Superior temporal gyrus (tissue), 1 donor: ENCODE results near the gene ZNF276.
"Not testable (repeated sequence)": the region's sequence is repeated elsewhere in the genome, so short reads cannot be mapped to it uniquely, and the experiment has no call there.

Source experiments
- DNase-seq: peaks from one replicate; pipeline ENCODE4 v3.0.0-alpha.2; 2016; ENCODE audit errors: extremely low spot score

Gene ZNF276

DNA sequence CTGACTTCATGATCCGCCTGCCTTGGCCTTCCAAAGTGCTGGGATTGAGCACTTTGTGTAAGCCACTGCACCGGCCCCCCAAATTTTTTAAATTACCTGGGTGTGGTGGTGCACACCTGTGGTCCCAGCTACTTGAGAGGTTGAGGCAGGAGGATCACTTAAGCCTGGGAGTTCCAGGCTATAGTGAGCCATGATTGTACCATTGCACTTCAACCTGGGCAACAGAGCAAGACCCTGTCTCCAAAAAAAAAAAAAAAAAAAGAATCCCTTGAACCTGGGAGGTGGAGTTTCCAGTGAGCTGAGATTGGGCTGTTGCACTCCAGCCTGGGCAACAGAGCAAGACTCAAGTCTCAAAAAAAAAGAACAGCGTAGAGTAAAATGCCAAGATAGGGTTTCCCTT is 15.2 kb downstream of the ZNF276 start:
- DNase-seq = no peak

GRCh38 chr16:89737341-89738071 is 16.2 kb downstream of the ZNF276 start:
- DNase-seq = no peak

GRCh38 chr16:89738072-89738377 is 16.7 kb downstream of the ZNF276 start:
- DNase-seq = no peak

DNA sequence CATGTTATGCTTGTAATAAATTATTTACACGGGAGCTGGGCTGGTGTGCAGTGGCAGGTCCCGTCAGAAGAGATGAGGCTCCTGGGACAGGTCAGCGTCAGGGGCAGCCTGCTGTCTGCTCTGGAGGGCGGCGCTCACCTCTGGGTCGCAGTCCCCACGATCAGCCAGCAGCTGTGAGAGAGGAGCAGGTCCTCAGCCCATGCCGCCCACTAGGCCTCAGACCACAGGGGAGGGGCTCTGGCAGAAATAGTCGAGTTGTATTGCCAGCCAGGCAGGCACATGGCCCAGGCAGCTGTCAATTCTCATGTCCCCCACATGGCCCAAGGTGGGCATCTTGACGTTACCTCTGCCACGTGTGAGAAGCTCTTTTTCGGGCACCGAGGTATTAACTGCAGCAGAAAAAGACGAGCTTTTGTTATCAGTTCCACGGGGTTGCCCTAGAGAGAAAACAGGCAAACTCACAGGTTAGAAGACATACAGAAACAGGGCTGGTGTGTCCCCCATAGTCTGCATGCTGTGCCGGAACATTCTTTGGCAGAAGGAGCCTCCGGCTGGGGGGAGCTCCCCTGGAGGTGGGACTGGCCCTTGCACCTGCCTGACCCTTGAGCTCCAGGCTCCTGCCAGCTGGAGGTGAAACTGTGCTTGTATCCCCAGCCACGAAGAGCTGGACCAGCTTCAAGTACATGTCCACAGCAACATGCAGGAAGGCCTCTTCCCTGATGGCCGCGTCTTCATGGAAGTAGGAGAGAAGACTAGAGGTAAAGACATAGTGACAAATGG is 17.4 kb downstream of the ZNF276 start:
- no peak for DNase-seq

GRCh38 chr16:89739383-89739782 is 18.0 kb downstream of the ZNF276 start:
- DNase-seq = no peak

DNA sequence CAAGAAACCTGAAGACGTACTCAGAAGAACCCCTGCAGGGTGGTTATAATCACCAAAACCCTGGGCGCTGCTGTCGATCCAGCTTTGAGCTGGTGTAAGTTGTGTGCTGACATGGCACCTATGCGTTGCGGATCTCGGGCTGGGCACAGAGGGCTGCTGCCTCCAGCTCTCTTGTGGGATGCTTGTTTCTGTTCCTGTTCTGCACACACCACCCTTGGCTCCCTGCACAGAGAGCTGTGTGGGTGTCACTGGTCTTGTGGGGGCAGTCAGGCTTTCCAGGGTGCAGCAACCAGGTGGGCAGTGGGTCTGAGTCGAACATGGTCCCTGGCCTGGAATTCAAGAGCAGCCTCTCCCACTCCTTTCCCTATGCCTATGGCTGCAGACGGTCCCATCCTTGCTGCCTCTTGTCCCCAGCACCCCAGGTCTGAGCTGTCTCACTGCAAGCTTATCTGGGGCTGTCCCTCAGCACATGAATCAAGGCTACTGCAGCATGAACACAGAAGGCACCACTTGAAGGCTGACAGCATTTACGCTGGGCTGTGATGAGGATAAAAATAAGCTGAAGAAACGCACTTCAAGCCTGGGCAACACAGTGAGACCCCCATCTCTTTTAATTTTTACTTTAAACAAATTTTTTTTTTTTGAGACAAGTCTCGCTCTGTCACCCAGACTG is 20.1 kb downstream of the ZNF276 start:
- DNase-seq = no peak

GRCh38 chr16:89742948-89743347 is 21.6 kb downstream of the ZNF276 start:
- no peak for DNase-seq

- DNase-seq = no peak
These were observed 23.5 kb downstream of the ZNF276 start for GRCh38 chr16:89744813-89745212.

GRCh38 chr16:89746043-89746442 is 24.7 kb downstream of the ZNF276 start:
- DNase-seq = no peak

- no peak for DNase-seq
These were observed 26.7 kb downstream of the ZNF276 start for GRCh38 chr16:89748076-89748475.

GRCh38 chr16:89748921-89749320 is 27.6 kb downstream of the ZNF276 start:
- no peak for DNase-seq

GRCh38 chr16:89749637-89750036 is 28.3 kb downstream of the ZNF276 start:
- no peak for DNase-seq

DNA sequence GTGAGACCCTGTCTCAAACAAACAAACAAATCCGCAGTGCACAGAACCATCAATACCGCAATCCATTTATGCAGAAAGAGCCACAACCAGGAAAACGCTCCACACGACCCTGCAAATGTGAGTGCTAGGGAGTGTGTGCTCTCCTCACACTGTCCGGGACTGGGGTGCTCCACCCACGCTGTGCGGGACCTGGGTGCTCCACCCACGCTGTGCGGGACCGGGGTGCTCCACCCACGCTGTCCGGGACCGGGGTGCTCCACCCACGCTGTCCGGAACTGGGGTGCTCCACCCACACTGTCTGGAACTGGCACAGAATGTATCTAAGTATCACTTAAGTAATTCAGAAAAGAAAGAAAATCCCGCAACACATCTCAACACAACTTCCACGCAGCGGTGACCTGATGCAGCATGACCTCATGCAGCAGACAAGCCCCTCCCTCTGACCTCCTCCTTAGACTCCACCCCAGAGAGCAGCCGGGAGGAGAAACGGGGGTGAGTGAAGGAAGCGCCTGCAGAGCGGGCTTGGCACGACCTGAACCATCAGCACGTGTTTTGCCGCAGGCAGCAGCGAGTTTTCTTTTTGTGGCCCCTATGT is 38.5 kb downstream of the ZNF276 start:
- no peak for DNase-seq

DNA sequence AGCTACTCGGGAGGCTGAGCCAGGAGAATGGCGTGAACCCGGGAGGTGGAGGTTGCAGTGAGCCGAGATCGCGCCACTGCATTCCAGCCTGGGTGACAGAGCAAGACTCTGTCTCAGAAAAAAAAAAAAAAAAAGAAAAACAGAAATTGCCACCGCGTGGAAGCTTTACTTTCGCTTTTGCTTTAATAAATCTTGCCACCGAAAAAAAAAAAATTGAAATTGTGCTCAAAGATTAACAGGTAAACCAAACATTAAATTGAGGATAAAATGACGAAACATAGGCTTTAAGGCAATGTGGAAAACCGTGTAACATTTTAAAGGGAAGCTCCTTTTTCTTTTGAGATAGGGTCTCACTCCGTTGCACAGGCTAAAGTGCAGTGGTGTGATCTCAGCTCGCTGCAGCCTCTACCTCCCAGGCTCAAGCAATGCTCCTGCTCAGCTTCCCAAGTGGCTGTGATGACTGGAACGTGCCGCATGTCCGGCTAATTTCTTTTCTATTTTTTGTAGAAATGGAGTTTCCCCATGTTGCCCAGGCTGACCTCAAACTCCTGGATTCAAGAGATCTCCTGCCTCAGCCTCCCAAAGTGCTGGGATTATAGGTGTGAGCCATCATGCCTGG is 40.1 kb downstream of the ZNF276 start:
- no peak for DNase-seq

- peak; percentile 35 for DNase-seq
These were observed 43.4 kb downstream of the ZNF276 start for GRCh38 chr16:89764711-89765201.

- DNase-seq = no peak
These were observed 44.0 kb downstream of the ZNF276 start for GRCh38 chr16:89765292-89765830.

DNA sequence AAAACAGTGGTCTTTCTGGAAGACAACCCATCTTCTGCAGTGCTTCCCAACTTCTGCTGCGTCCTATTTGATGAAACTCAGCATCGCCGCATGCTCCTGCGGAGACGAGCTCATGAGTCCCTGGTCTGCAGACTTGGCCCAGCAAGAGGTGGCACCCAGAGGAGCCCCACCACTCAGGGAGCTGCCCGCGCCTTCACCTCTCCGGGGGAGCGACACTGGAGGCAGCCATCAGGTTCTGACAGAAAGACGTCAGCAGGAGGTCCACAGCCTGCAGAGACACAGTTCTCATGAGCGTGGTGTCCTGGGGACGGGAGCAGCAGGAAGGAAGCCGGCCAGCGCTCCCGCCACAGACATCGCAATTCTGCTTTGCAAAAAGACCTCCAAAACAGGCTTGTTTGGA is 49.0 kb downstream of the ZNF276 start:
- DNase-seq = no peak

DNA sequence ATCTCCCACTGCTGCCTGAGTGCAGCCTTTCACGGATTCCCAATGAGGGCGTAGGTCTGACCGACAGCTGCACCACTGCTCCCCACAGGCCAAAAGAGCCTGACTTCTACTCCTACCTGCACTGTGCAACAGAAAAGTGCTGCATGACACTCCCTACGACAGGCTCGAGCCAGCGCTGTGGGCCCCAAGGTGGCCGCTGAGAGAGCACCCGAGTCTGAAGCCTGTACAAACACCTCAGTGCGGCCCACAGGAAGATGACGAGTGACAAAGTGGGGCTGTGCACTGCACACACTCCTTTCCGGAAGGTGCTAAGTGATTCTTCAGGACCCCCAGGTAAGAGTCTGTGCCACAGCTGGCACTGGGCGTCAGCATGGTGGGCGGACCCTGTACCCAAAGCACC is 53.9 kb downstream of the ZNF276 start:
- DNase-seq = no peak

DNA sequence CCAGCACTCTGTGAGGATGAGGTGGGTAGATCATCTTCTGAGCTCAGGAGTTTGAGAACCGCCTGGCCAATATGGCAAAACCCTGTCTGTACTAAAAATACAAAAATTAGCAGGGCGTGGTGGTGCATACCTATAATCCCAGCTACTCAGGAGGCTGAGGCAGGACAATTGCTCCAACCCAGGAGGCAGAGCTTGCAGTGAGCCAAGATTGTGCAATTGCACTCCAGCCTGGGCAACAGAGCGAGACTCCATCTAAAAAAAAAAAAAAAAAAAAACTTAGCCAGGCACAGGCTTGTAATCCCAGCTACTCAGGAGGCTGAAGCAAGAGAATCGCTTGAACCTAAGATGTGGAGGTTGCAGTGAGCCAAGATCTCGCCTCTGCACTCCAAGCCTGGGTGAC is 56.9 kb downstream of the ZNF276 start:
- not testable (repeated sequence) for DNase-seq

- DNase-seq = peak; percentile 22
These were observed 58.0 kb downstream of the ZNF276 start for GRCh38 chr16:89779231-89779908.

- no peak for DNase-seq
These were observed 58.6 kb downstream of the ZNF276 start for GRCh38 chr16:89779909-89780305.
